ENCODE results near the gene TERT. TPM values are rescaled to one million over a fixed set of nuclear protein-coding genes. Genes with fewer than 3 reads are reported as not detected.

The TERT gene
- total RNA-seq, 2 donors from 2014 or later, result 7.1 to 9.8 TPM

DNA sequence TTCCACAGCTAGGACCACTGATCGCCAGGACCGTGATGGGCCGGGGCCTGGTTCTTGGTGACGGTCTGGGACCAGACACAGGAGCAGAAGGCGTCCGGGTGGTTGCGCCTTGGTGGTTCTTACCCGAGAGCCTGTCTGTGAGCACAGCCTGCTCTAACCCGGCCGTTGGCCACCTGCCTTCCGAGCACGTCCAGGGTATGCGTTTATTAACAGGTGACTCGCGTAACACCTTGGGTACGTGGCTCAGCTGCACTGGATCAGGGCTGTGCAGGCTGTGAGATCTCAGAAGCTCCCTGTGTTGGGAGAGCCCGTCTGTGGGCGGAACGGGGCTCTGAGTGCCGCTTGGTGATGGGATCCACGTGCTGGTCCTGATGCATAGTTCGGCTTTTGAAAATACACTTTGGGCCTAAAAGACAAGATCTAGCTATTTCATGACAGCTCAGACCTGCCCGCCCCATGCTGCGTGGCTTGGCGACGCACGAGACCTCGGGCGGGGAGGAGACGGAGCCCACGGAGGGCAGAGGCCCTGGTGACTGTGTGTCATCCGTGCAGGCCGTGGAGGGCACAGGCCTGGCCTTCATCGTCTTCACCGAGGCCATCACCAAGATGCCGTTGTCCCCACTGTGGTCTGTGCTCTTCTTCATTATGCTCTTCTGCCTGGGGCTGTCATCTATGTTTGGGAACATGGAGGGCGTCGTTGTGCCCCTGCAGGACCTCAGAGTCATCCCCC, 76.4 kb downstream of the TERT start:
- peaks cover 5% of the 10 kb centered on the region for H3K9me3 Mint-ChIP-seq
- H3K4me3 ChIP-seq (ENCODE audit: low read length), result no peak overlapping the region

DNA sequence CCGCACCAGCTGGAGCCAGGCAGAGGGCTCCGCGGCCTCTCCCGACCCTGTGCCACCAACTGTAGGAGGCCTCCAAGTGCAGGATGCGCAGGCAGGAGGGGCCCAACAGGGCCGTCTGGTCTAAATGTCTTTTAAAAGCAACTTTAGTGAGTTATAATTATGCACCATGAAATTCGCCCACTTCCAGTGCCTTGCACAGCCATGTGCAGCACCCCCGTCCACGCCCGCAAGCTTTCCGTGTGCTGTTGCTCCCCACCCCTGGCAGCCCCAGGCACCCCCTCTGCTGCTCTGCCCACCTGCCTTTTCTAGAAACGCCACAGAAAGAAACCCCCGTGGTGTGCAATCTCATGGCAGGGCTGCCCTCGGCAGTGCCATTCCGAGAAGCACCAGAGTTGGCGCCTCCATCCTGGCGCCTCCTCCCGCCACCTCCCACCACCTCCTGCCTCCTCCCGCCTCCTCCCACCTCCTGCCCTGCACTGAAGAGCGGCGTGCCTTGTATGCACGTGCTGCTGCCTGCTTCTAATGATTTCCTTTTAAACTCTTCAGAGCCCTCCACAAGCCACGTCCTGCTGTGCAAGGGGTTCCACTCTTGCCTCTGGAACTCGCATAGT, 77.2 kb downstream of the TERT start:
- H3K4me1 Mint-ChIP-seq, result no peaks in the 10 kb centered on the region
- H3K9me3 Mint-ChIP-seq, result peaks cover 5% of the 10 kb centered on the region
- 81 to 84% methylated on average over 23 to 24 of the region's 24 CpGs for WGBS, 2 experiments (ENCODE audit: insufficient coverage in 1 of 2, insufficient read length in 1 of 2)
- no peaks in the 10 kb centered on the region for H3K36me3 Mint-ChIP-seq (ENCODE audit: low read depth)
- peak; percentile 73 for DNase-seq
- Histone ChIP-seq H3K4me1 (ENCODE audit: control insufficient read depth, insufficient read depth, low read length) (no peaks in the 10 kb centered on the region), H3K27me3 (ENCODE audit: control insufficient read depth, insufficient read depth, low read length, poor library complexity, severe bottlenecking) (no peaks in the 10 kb centered on the region), H3K36me3 (ENCODE audit: control insufficient read depth, insufficient read depth, low read length) (no peaks in the 10 kb centered on the region), H3K4me3 (ENCODE audit: low read length) (no peak overlapping the region), H3K27ac (ENCODE audit: low read depth, low read length) (no peak overlapping the region), H3K9me3 (ENCODE audit: control insufficient read depth, low read length) (no peaks in the 10 kb centered on the region), H3K9ac (ENCODE audit: extremely low read depth, low read length, poor library complexity, severe bottlenecking) (no peak overlapping the region)
- H3K4me3 Mint-ChIP-seq, result no peak overlapping the region
- H3K27ac Mint-ChIP-seq, result no peak overlapping the region
- TF ChIP-seq CTCF (conservative IDR thresholded peaks at IDR 0.05), result no peak
- H3K27me3 Mint-ChIP-seq (ENCODE audit: insufficient read depth), result no peaks in the 10 kb centered on the region

More for the DNA sequence above, 76.4 kb downstream of the TERT start:
- H3K27me3 Mint-ChIP-seq (ENCODE audit: insufficient read depth), result no peaks in the 10 kb centered on the region
- 92% methylated on average over 30 to 38 of the region's 38 CpGs for WGBS, 2 experiments (ENCODE audit: insufficient coverage in 1 of 2, insufficient read length in 1 of 2)
- Histone ChIP-seq H3K27me3 (ENCODE audit: control insufficient read depth, insufficient read depth, low read length, poor library complexity, severe bottlenecking) (no peaks in the 10 kb centered on the region), H3K9me3 (ENCODE audit: control insufficient read depth, low read length) (no peaks in the 10 kb centered on the region), H3K4me1 (ENCODE audit: control insufficient read depth, insufficient read depth, low read length) (no peaks in the 10 kb centered on the region), H3K9ac (ENCODE audit: extremely low read depth, low read length, poor library complexity, severe bottlenecking) (no peak overlapping the region), H3K36me3 (ENCODE audit: control insufficient read depth, insufficient read depth, low read length) (no peaks in the 10 kb centered on the region), H3K27ac (ENCODE audit: low read depth, low read length) (no peak overlapping the region)
- TF ChIP-seq CTCF (conservative IDR thresholded peaks at IDR 0.05), result no peak
- H3K36me3 Mint-ChIP-seq (ENCODE audit: low read depth), result no peaks in the 10 kb centered on the region
- DNase-seq, result no peak
- H3K4me3 Mint-ChIP-seq, result no peak overlapping the region
- no peak overlapping the region for H3K27ac Mint-ChIP-seq
- no peaks in the 10 kb centered on the region for H3K4me1 Mint-ChIP-seq

GRCh38 chr5:1216918-1217295, 78.0 kb downstream of the TERT start:
- H3K27me3 Mint-ChIP-seq (ENCODE audit: insufficient read depth), result no peaks in the 10 kb centered on the region
- DNase-seq, result no peak

More at GRCh38 chr5:1216918-1217295, 78.0 kb downstream of the TERT start:
- no peak overlapping the region for H3K9ac ChIP-seq (ENCODE audit: extremely low read depth, low read length, poor library complexity, severe bottlenecking)
- WGBS, 2 experiments (ENCODE audit: insufficient coverage in 1 of 2, insufficient read length in 1 of 2), result 87 to 89% methylated on average over 11 to 18 of the region's 18 CpGs
- no peak overlapping the region for H3K4me3 ChIP-seq (ENCODE audit: low read length)
- H3K27ac ChIP-seq (ENCODE audit: low read depth, low read length), result no peak overlapping the region
- no peak overlapping the region for H3K4me3 Mint-ChIP-seq
- no peaks in the 10 kb centered on the region for H3K4me1 Mint-ChIP-seq
- no peak for TF ChIP-seq CTCF (conservative IDR thresholded peaks at IDR 0.05)
- H3K27me3 ChIP-seq (ENCODE audit: control insufficient read depth, insufficient read depth, low read length, poor library complexity, severe bottlenecking), result no peaks in the 10 kb centered on the region
- H3K36me3 ChIP-seq (ENCODE audit: control insufficient read depth, insufficient read depth, low read length), result no peaks in the 10 kb centered on the region
- no peaks in the 10 kb centered on the region for H3K9me3 ChIP-seq (ENCODE audit: control insufficient read depth, low read length)
- peaks cover 5% of the 10 kb centered on the region for H3K9me3 Mint-ChIP-seq
- H3K4me1 ChIP-seq (ENCODE audit: control insufficient read depth, insufficient read depth, low read length), result no peaks in the 10 kb centered on the region
- H3K36me3 Mint-ChIP-seq (ENCODE audit: low read depth), result no peaks in the 10 kb centered on the region
- H3K27ac Mint-ChIP-seq, result no peak overlapping the region
